GM18951 (cell line): ENCODE data around the gene EID2.

Experiments used
- POLR2A ChIP-seq: IDR thresholded peaks from 4 replicates; pipeline ENCODE4 v1.6.1; 2011; ENCODE audit warnings: mild to moderate bottlenecking; ENCODE audit not compliant: insufficient read length, insufficient read depth; ENCODE audit errors: extremely low read depth
- in situ Hi-C: fragments of 300-500 bp; cut with MboI; formaldehyde crosslinking; loops from one replicate; pipeline ENCODE4 v1.12.0; 2022; ENCODE audit warnings: low sequenced_read_pairs, mixed read lengths, inconsistent platforms; ENCODE audit not compliant: unreplicated experiment

EID2 gene

GRCh38 chr19:39553082-39553652 lies 13.2 kb upstream of the EID2 start:
- no peak for TF ChIP-seq POLR2A
- in situ Hi-C loops: loop anchor here (5.0 kb wide), 1 partner anchor 104 kb away; the partner anchor contains the start of gene LGALS16

GRCh38 chr19:39550197-39550596 lies 10.2 kb upstream of the EID2 start:
- no peak for TF ChIP-seq POLR2A
- in situ Hi-C loops: loop anchor here (5.0 kb wide), 1 partner anchor 107 kb away; the partner anchor contains the start of gene LGALS16

- in situ Hi-C loops: no loop called here
- no peak for TF ChIP-seq POLR2A
Measured at GRCh38 chr19:39546599-39546998, 6.6 kb upstream of the EID2 start.

- TF ChIP-seq POLR2A: no peak
- in situ Hi-C loops: no loop called here
Measured at GRCh38 chr19:39544911-39545310, 5.0 kb upstream of the EID2 start.

DNA sequence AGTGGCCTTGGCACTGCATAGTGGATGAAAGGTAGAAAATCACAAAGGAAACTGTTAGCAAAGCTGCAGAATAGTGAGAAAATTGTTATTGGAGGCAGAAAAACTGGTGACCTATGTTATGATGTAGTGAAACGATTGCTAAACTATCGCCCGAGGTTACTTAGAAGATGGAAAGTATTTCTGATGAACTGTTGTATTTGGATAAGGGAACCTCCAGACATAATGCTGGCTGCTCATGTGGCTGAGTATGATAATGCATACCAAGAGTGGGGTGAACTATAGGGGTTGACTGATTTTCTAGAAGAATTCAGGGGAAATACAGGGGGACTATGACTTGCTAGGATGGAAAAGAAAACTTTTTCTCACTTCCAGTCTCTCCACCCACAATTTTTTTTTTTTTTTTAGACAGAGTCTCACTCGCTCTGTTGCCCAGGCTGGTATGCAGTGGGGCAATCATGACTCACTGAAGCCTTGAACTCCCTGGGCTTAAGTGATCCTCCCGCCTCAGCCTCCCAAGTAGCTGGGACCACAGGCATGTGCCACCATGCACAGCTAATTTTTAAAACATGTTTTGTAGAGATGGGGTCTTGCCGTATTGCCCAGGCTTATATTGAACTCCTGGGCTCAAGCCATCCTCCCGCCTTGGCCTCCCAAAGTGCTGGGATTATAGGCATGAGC lies 4.4 kb upstream of the EID2 start:
- in situ Hi-C loops: no loop called here
- TF ChIP-seq POLR2A: no peak

- in situ Hi-C loops: no loop called here
- TF ChIP-seq POLR2A: no peak
Measured at GRCh38 chr19:39543477-39543857, 3.5 kb upstream of the EID2 start.

GRCh38 chr19:39542206-39542605 lies 2.2 kb upstream of the EID2 start:
- no peak for TF ChIP-seq POLR2A
- in situ Hi-C loops: no loop called here

DNA sequence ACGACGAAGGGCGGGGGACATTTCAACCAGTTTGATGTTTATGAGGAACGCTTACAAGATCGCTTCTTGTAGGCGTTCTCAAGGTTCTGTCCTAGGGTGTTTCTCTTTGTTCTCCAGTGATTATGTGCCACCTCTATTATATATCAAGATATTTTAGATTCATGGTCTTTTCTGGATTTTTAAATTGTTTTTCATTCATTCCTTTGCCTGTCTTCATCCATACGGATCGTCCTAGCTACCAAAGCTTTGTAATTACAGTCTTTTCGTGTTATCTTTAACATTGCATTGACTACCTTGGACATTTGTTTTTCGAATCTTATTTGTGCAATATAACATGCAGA lies 342 bp upstream of the EID2 start:
- in situ Hi-C loops: no loop called here
- TF ChIP-seq POLR2A: no peak

- TF ChIP-seq POLR2A: no peak
- in situ Hi-C loops: loop anchor here (10.0 kb wide), 1 partner anchor 424 kb away; no protein-coding TSS in a partner anchor
Measured at GRCh38 chr19:39539165-39539517, 820 bp downstream of the EID2 start.

DNA sequence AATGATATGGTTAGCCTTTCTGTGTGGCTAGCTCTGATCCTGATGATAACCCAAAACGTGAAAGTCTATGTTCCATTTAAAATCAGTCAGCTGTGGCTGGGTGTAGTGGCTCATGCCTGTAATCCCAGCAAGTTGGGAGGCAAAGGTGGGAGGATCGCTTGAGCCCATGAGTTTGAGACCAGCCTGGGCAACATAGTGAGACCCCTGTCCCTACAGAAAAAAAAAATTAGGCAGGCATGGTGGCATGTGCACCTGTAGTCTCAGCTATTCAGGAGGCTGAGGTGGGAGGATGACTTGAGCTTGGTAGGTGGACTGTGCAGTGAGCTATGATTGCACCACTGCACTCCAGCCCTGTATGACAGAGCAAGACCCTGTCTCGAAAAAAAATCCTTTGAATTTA lies 6.2 kb downstream of the EID2 start:
- TF ChIP-seq POLR2A: no peak
- in situ Hi-C loops: loop anchor here (10.0 kb wide), 1 partner anchor 419 kb away; no protein-coding TSS in a partner anchor

- TF ChIP-seq POLR2A: no peak
- in situ Hi-C loops: loop anchor here (10.0 kb wide), 1 partner anchor 418 kb away; no protein-coding TSS in a partner anchor
Measured at GRCh38 chr19:39533003-39533512, 6.9 kb downstream of the EID2 start.

- in situ Hi-C loops: loop anchor here (10.0 kb wide), 1 partner anchor 418 kb away; no protein-coding TSS in a partner anchor
- TF ChIP-seq POLR2A: peak; percentile 71
Measured at GRCh38 chr19:39532233-39533002, 7.5 kb downstream of the EID2 start, which contains the start of gene EID2B. EID2B (minus strand) TSS chr19:39532852; CDS start chr19:39532802, 50 bp downstream.

- no peak for TF ChIP-seq POLR2A
Measured at GRCh38 chr19:39531834-39532232, 8.1 kb downstream of the EID2 start.

More at GRCh38 chr19:39531834-39532232, 8.1 kb downstream of the EID2 start:
- in situ Hi-C loops: loop anchor here (10.0 kb wide), 1 partner anchor 417 kb away; no protein-coding TSS in a partner anchor
